Epidermal melanocyte (primary cell): ENCODE data around the gene ACOT7.

ENCODE experiments used
- DNase-seq: peaks from one replicate; pipeline ENCODE4 v3.0.0; 2011; ENCODE audit warnings: low spot score; ENCODE audit not compliant: insufficient read length

Gene ACOT7

DNA sequence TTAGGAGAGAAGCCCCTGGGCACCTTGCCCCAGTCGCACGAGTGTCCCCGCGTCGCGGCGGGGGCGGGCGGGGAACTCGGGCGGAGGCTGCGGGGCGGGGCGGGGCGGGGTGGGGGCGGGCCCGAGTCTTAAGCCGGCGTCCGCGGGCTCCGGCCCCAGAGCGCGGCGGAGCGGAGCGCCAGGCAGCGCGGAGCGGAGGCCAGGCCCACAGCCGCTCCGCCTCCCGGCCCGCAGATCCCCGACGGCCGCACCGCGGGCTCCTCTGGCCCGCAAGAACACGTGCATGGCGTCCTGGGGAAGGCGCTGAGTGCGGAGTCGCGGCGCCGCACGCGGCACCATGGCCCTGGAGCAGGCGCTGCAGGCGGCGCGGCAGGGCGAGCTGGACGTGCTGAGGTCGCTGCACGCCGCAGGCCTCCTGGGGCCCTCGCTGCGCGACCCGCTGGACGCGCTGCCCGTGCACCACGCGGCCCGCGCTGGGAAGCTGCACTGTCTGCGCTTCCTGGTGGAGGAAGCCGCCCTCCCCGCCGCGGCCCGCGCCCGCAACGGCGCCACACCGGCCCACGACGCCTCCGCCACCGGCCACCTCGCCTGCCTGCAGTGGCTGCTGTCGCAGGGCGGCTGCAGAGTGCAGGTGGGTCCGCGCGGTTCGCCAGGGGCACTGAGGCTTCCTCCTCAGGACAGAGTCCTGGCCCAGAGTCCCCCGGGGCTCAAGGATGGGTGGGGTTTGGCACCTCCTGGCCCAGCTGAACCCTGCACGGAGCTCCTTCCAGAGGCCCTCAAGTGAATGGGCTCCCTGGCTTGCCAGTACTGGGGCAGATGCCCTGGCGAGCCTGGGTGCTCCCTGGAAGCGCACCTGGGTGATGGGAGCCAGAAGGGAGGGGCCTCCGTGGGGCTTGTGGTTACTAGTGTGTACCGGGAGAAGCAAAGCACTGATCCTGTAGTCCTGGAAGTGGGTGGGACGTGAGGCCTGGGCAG is 31.3 kb upstream of the ACOT7 start, which contains the start of gene ESPN:
Gene ESPN (plus strand): TSS at position 158 of the 975 bp plus-strand sequence. CDS start 180 bp downstream, at position 338.
- DNase-seq = no peak

DNA sequence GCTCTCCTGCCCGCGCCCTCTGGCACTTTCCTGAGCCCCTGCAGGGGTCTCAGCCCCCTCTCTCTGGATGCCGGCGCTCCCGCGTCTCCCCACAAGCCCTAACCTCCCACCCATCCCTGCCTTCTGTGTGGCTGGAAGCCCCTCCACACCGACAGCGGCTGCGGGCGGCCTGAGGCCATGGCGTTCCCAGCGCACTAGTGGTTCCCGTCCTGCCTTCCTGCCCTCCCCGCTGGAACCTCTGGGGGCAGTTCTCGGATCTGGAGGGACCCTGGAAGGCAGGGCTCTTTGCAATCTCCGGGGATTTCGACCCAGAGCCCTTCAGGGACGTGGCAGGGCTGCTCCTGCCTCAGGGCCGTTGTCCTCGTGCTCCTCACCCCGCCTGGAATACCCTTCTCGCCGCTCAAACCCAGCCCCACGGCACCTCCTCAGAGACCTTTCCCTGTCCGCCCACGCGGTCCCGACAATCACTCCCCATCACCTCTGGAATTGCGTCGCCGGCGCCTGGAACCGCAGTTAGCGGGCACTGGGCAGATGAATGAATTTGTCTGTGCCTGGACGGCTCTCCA is 30.5 kb upstream of the ACOT7 start:
- no peak for DNase-seq

DNA sequence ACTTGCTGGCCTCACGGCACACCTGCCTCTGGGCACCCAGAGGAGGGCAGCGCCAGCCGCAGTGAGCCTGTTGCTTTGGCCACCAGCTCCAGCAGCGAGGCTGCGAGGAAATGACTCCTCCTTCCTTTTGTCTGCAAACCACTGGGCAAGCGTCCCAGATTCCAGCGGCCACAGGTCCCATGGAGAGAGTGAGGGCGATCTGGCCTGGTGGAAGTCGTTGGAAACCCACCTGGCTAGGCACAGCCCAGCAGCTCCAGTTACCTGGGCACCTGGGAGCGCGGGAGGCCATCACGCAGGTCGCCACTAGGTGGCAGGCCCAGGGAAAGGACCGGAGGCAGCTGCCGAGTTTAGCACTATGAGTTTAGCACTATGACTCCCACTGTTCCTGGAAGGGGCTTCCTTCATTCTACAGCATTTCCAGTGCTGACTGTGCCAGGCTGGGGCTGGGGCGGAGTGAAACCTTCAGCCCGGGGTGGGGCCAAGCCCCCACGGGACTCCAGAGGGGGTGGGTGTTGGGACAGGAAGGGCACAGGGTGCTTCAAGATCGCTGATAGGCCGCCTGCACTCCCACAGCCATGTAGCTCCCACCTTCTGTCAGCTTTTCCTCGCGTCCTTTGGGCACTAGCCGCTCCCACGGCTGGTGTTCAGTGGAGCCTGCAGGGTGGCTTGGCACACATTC is 29.9 kb upstream of the ACOT7 start:
- no peak for DNase-seq

DNA sequence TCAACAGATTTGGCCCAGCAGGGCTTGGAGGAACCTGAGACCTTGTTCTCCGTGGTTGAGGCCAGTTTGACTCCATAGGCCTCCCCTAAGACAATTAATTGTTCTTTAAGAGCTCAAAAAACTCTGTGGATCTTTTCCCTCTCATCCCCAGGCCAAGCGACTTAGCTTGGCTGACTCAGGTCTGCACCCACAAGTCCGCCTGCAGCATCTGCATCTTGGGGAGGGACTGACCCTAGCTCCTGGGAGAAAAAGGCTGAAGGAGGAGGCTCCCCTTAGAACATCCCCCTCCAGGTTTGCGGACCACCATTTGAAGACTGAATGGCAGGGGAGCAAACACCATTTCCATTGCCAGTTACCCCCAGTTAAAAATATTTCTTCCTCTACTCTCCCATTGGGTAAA is 27.7 kb upstream of the ACOT7 start:
- DNase-seq = no peak

DNA sequence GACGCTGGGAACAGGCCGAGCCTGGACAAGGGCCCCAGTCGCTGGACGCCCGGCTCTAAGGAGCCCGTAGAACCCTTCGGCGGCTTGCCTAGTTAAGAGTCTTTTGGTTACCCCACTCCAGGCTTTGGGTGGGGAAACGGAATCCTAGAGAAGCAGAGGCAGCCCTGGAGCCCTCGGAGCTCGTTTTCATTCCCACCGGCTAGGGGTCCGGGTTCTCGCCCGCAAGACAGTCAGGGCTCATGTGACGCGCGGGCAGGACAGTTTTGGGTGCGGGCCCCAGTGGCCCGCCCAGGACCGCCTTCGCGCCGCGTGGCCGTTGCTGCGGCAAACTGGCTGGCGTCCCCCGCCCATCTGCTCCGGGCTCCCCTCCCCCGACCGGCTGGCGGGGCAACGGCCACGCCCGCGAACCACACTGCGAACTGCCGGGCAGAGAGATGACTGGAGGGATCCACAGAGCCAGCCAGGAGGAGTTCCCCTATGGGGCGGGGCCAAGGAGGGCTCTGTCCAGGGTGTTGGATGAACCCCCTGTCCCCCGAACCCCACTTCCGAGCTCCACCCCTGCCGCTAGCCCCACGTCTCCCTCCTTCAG is 27.0 kb upstream of the ACOT7 start:
- no peak for DNase-seq

DNA sequence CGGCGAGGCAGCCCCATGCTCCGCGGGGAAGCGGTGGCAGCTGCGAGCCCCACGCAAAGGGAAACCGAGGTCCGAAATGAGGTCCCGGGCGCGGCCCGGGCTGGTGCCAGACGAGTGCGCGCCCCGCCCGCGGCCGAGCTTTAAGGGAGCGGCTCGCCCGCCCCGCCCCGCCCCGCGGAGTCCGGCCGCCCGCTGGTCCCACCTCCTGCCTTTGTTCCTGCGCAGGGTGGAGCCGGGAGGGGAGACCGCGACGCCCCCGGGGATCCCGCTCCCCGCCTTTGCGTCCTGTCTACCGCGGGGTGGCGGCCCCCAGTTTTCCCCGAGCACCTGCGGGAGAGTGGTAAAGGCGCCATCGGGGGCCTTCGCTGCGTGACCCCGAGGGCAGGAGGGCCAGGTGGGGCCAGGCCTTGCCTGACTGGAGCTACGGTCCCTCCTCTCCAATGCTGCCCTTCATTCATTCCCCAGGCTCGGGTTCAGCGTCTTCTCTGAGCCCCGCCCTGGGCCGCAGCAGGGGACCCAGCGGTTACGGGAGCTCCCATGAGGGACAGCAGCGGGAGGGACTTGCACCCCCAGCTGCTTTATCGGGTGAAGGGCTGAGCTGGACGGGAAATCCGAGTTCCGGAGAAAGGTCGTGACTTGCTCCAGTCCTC is 26.4 kb upstream of the ACOT7 start, which contains the start of gene HES2:
Gene HES2 (minus strand): TSS at position 116 of the 650 bp plus-strand sequence. CDS start 99 bp downstream, at position 17.
- DNase-seq = peak; percentile 42

DNA sequence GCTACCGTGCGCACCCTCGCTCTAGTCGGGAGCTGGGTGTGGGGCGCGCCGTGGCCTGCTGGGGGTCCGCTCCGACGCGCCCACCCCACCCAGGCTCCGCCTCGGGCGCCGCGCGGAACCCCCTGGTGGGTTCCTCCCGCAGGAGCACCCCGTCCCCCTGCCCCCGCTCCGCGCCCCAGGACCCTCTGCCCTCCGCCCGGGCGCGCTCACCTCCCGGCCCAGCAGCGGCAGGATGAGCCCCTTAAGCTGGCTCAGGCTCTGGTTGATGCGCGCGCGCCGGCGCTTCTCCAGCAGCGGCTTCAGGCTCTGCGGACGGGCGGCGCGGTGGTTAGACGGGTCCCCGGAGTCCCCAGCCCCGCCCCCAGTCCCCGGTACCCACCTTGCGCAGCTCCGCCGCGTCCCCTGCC is 25.8 kb upstream of the ACOT7 start:
- no peak for DNase-seq

DNA sequence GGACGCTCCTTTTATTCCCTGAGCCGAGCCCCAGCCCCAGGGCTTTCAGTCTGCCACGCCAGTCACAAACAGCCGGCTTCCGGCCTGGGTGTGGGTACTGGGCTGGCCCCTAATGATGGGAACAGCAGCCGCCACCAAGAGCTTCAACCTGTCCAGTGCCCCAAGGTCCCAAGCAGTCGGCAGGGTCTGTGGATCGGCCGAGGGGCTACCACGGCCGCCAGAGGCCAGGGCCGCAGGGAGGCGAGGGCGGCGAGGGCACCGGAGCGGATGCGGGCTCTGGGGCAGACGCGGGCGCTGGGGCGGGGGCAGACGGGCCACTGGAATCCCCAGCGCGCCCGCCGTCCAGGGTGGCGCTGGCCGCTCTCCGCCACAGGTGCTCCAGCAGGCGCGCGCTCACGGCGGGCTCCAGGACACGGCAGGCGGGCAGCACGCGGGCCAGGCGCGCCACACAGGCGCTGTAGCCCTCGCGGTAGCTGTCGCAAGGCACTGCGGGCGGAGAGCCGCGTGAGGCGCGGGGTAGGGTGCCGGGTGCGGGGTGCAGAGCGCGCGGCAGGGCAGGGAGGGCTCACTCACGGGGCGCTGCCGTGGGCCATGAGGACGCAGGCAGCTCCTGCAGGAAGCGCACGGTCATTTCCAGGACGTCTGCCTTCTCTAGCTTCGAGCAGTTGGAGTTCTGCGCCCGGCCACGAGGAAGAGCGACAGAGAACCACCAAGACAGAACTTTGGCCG is 25.3 kb upstream of the ACOT7 start:
- DNase-seq = no peak

DNA sequence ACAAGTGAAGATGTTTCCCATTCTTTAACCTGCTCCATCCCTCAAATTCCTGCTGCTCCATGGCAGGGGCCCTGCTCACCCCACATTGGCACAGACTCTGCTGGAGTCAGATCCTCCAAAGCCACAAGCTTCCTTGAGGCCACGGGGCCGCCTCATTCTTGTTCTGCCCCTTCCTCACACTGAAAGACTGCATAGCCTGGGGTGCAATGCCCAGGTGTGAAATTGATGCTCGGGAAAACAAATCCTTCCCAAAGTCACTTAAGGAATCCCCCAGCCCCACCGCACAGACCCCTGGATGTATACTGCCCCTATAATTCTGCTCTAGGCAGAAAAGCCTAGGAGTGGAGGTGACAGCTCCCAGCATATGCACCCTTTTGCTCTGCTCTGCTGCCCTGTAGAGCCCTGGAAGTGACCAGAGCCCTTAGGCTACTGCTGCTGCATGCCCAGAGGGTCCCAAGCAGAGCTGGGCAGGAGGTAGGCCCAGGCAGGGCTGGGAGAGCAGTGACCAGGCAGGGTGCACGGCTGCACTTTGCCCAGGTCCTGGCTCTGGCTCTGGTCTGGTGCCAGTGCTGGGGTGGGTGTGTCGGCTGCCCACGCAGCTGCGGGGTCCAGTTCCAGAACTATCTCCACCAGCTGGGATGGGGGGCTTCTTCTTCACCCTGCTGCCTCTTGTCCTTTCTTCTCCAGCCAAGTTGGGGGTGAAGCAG is 24.5 kb upstream of the ACOT7 start:
- no peak for DNase-seq

DNA sequence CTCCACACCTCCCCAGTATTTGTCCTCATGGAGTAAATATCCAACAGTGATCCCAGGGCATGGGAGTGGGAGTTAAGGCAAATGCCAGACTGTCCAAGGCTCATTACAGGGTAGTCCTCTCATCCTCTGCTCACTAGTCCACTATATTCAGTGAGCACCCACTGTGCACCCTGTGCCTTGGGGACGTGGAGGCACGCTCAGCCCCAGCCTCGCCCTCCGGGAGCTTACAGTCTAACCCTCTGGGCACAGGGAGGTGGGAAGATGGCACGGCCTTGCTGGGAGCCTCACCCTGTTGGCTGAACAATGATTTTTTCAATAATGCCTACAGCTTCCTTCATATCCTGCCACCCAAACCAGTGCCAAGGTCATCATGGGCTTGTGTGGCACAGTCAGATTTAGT is 23.3 kb upstream of the ACOT7 start:
- no peak for DNase-seq

DNA sequence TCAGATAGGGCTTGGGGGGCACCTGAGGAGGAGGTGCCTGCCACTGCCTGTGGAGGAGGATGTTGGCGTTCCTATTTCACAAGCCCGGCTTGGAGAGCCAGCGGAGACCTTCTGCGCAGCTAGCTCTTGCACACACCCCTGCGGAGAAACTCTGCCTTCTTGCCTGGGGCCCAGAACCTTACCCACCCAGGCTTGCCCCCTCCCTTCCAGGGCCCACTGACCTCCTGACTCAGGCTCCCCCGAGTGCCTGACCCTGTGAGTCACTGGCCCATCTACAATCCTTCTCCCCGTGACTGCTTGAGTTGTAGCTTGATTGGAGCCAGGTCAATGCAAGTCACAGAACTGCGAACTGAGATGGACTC is 22.7 kb upstream of the ACOT7 start:
- no peak for DNase-seq

DNA sequence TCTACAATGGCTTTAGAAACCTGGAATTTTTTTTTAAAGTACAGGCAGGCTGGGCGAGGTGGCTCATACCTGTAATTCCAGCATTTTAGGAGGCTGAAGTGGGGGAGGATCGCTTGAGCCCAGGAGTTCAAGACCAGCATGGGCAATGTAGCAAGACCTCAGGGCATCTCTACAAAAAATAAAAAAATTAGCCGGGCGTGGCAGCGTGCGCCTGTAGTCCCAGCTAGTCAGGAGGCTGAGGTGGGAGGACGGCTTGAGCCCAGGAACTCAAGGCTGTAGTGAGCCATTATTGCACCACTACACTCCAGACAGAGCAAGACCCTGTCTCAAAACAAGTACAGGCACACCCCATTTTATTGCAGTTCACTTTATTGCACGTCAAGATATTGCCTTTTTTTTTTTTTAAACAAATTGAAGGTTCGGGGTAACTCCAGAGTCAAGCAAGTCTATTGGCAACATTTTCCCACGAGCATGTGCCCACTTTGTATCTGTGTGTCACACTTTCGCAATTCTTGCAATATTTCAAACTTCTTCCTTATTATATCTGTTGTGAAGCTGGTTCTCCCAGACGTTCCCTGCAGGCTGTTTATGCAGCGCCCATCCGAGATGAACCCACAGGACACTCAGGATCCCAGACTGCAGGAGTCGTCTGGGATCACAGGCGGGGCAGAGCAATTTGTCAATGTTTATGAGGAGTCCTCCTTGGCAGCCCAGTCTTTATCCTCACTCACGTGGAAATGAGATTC is 21.5 kb upstream of the ACOT7 start:
- DNase-seq = no peak

DNA sequence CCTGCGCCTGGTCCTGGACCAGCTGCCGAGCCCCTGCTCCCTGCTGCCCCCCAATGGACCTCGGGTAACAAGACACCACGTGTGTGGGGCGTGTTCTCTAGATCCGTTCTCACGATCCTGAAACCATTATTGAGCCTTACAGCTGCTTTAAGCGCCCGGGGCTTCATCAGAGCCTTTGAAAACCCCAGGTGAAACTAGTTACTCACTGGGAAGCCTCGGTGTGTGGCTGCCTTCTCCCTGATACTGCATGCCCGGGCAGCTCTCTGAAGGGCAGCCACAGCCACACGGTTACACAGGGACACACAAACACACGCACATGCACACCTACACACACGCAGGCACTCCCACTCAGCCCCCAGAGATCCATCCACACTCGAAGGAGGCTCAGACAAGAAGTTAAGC is 20.9 kb upstream of the ACOT7 start:
- peak; percentile 46 for DNase-seq

DNA sequence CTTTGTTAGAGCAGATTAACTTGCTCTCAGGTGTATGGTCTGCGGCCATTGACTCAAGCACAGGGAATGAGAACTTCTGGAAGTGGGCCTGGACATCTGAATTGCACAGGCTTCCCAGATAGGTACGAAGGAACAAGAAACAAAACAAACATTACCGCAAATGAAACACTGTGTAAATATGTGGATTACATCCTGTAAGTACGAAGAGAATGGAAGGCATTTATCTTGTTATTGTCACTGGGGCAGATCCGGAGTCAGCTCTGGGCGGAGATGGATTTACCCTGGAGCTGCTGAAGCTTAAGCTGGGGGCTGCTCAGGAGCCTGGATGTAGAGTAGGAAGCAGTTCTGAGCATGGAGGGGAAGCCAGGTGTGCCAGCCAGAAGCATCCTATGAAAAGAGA is 19.3 kb upstream of the ACOT7 start:
- DNase-seq = no peak

DNA sequence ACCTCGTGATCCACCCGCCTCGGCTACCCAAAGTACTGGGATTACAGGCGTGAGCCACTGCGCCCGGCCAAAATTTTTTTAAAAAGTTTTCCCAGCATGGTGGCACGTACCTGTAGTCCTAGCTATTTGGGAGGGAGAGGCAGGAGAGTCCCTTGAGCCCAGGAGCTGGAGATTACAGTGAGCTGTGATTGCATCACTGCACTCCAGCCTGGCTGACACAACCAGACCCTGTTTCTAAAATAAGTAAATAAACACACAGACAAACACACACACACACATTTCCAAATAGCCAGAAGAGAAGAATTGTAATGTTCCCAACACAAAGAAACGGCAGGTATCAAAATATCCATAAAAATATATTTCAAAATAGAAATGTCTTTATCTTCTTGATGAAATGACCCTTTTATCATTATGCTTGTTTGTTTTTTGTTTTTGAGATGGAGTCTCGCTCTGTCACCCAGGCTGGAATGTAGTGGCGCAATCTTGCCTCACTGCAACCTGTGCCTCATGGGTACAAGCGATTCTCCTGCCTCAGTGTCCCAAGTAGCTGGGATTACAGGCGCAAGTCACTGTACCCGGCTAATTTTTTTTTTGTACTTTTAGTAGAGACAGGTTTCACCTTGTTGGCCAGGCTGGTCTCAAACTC is 16.8 kb upstream of the ACOT7 start:
- DNase-seq = no peak

DNA sequence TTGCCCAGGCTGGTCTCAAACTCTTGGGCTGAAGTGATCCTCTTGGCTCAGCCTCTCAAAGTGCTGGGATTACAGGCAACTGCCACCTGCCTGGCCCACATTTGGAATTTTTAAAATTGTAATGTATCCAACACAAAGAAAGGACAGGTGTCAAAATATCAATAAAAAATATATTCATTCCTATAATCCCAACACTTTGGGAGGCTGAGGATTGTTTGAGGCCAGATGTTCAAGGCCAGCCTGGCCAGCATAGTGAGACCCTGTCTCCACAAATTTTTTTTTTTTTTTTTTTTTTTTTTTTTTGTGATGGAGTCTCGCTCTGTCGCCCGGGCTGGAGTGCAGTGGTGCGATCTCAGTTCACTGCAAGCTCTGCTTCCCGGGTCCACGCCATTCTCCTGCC is 16.2 kb upstream of the ACOT7 start:
- DNase-seq = no peak

DNA sequence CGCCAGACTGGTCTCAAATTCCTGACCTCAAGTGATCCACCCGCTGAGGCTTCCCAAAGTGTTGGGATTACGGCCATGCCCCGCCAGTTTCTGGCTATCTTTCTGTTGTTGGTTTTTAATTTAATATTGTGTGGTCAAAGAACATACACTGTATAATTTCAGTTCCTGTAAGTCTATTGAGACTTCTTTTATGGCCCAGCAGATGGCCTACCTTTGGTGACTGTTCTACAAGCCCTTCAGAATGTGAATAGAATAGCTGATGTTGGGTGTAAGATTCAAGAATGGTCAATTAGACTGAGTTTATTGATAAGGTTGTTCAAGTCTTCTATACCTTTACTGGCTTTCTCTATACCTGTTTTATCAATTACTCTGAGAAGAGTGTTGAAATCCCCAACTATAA is 15.5 kb upstream of the ACOT7 start:
- no peak for DNase-seq

DNA sequence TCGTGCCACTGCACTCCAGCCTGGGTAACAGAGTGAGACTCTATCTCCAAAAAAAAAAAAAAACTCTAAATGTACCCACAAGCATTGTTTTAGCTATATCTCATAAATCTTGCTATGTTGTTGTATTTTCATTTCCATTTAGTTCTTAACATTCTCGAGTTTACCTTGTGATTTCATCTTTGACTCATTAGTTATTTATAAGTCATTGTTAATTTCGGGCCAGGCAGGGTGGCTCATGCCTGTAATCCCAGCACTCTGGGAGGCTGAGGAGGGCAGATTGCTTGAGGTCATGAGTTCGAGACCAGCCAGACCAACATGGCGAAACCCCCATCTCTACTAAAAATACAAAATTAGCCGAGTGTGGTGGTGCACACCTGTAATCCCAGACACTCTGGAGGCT is 14.5 kb upstream of the ACOT7 start:
- DNase-seq = no peak

DNA sequence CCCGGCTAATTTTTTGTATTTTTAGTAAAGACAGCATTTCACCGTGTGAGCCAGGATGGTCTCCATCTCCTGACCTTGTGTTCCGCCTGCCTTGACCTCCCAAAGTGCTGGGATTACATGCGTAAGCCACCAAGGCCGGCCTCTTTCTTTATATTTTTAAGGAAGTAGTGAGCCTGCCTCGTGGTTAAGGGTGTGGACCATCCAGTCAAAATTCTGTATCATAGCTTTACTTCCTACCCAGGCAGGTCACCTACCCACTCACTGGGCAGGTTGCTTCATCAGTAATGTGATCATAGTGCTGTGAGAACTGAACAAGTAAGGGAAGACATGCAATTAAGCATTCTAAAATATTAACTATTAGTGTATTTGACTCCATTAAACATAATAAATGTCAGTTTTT is 8.1 kb upstream of the ACOT7 start:
- DNase-seq = no peak
